ENCODE data around the gene IL10.

Gene IL10

GRCh38 chr1:206736878-206737728, 35.2 kb downstream of the IL10 start:
- H3K27me3 ChIP-seq: no peaks in the 10 kb centered on the region
- TF ChIP-seq, protein P1, sequence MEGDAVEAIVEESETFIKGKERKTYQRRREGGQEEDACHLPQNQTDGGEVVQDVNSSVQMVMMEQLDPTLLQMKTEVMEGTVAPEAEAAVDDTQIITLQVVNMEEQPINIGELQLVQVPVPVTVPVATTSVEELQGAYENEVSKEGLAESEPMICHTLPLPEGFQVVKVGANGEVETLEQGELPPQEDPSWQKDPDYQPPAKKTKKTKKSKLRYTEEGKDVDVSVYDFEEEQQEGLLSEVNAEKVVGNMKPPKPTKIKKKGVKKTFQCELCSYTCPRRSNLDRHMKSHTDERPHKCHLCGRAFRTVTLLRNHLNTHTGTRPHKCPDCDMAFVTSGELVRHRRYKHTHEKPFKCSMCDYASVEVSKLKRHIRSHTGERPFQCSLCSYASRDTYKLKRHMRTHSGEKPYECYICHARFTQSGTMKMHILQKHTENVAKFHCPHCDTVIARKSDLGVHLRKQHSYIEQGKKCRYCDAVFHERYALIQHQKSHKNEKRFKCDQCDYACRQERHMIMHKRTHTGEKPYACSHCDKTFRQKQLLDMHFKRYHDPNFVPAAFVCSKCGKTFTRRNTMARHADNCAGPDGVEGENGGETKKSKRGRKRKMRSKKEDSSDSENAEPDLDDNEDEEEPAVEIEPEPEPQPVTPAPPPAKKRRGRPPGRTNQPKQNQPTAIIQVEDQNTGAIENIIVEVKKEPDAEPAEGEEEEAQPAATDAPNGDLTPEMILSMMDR (IDR thresholded peaks at IDR 0.05): no peak
- peaks cover 65% of the 10 kb centered on the region for H3K36me3 ChIP-seq
- H3K9me3 ChIP-seq: no peaks in the 10 kb centered on the region
- H3K4me3 ChIP-seq (ENCODE audit: low read depth in 1 of 2, low read length in 1 of 2): no peak overlapping the region
- H3K27ac ChIP-seq: no peak overlapping the region
- H3K4me1 ChIP-seq (ENCODE audit: control insufficient read depth in 1 of 2, insufficient read depth in 1 of 2, low read depth in 1 of 2, low read length in 1 of 2): no peaks in the 10 kb centered on the region

- TF ChIP-seq, protein P1 (IDR thresholded peaks at IDR 0.05): no peak
- Histone ChIP-seq H3K27ac (peak overlapping the region; percentile 1), H3K27me3 (no peaks in the 10 kb centered on the region), H3K36me3 (peaks cover 80% of the 10 kb centered on the region), H3K9me3 (no peaks in the 10 kb centered on the region), H3K4me3 (ENCODE audit: low read depth in 1 of 2, low read length in 1 of 2) (no peak overlapping the region), H3K4me1 (ENCODE audit: control insufficient read depth in 1 of 2, insufficient read depth in 1 of 2, low read depth in 1 of 2, low read length in 1 of 2) (no peaks in the 10 kb centered on the region)
Measured at GRCh38 chr1:206735553-206736031, 36.7 kb downstream of the IL10 start.

DNA sequence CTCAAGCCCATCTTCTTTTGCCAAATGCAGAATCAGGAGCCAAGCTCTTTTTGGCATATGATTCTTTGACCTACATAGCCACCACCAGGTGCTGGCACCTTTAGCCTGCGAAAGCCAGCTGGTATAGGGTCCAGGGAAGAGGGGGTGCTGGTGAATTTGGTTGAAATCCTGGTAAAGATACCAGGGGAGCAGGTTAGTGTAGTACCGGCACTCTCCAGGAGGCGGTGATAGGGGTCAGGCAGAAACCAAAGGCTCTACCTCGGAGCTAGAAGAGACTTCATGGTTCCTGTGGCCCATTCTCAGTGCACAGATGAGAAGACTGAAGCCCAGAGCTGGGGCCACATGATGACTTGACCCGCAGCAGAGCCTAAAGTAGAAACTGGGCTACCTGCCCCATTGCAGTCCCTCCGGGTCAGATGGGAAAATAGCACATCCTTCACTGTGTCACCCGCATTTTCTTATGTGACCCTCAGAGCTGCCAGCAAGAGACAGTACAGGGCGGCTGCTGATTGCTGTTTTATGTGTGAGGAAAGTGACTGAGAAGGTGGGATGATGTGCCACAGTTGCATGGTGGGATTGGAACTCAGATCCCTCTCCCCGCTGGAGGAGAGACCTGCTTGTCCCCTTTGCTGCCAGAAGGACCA, 37.7 kb downstream of the IL10 start:
- H3K36me3 ChIP-seq: peaks cover 89% of the 10 kb centered on the region
- H3K27ac ChIP-seq: peak overlapping the region; percentile 1
- no peaks in the 10 kb centered on the region for H3K27me3 ChIP-seq
- no peaks in the 10 kb centered on the region for H3K9me3 ChIP-seq
- no peaks in the 10 kb centered on the region for H3K4me1 ChIP-seq (ENCODE audit: control insufficient read depth in 1 of 2, insufficient read depth in 1 of 2, low read depth in 1 of 2, low read length in 1 of 2)
- no peak overlapping the region for H3K4me3 ChIP-seq (ENCODE audit: low read depth in 1 of 2, low read length in 1 of 2)
- TF ChIP-seq, protein P1 (IDR thresholded peaks at IDR 0.05): peak; percentile 62

DNA sequence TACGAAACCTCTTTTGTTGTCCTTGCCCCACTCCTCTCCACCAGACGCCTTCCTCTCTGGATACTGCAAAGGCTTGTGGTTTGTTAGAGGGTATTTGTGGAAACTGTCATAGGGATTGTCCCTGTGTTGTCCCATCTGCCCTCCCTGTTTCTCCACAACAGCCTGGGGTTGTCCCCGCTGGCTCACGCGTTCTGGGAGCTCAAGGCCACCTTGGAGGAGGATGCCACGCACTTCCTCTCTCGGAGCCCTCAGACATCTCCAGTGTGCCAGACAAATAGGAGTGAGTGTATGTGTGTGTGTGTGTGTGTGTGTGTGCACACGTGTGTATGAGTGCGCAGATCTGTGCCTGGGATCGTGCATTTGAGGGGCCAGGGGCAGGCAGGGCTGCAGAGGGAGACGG, 39.3 kb downstream of the IL10 start:
- Histone ChIP-seq H3K4me3 (ENCODE audit: low read depth in 1 of 2, low read length in 1 of 2) (no peak overlapping the region), H3K27me3 (no peaks in the 10 kb centered on the region), H3K36me3 (peaks cover 91% of the 10 kb centered on the region), H3K9me3 (no peaks in the 10 kb centered on the region), H3K4me1 (ENCODE audit: control insufficient read depth in 1 of 2, insufficient read depth in 1 of 2, low read depth in 1 of 2, low read length in 1 of 2) (peaks cover 11% of the 10 kb centered on the region in 2 experiments), H3K27ac (no peak overlapping the region)
- TF ChIP-seq, protein P1 (IDR thresholded peaks at IDR 0.05): no peak

GRCh38 chr1:206732508-206732907, 39.8 kb downstream of the IL10 start:
- Histone ChIP-seq H3K36me3 (peaks cover 86% of the 10 kb centered on the region), H3K4me1 (ENCODE audit: control insufficient read depth in 1 of 2, insufficient read depth in 1 of 2, low read depth in 1 of 2, low read length in 1 of 2) (peaks cover 16% of the 10 kb centered on the region in 2 experiments)
- TF ChIP-seq, protein P1 (IDR thresholded peaks at IDR 0.05): no peak

More at GRCh38 chr1:206732508-206732907, 39.8 kb downstream of the IL10 start:
- H3K4me3 ChIP-seq (ENCODE audit: low read depth in 1 of 2, low read length in 1 of 2): no peak overlapping the region
- H3K9me3 ChIP-seq: no peaks in the 10 kb centered on the region
- H3K27ac ChIP-seq: no peak overlapping the region
- H3K27me3 ChIP-seq: no peaks in the 10 kb centered on the region
